GM12864 (cell line): ENCODE results near the gene DEPDC5.

ENCODE experiments used
- DNase-seq: peaks from one replicate; pipeline ENCODE4 v3.0.0-alpha.2; 2011; ENCODE audit warnings: low read depth
- H3K4me3 ChIP-seq: 2 replicates; pipeline ENCODE4 v1.5.1; 2011; ENCODE audit warnings: mild to moderate bottlenecking, low read depth, low read length, control low read depth
- TF ChIP-seq, protein P1 (sequence below): IDR thresholded peaks from 2 replicates; pipeline ENCODE4 v1.5.1; 2011; ENCODE audit warnings: low read depth, mild to moderate bottlenecking, moderate library complexity, low read length, control low read depth, inconsistent platforms; ENCODE audit errors: missing control alignments

DEPDC5 gene

DNA sequence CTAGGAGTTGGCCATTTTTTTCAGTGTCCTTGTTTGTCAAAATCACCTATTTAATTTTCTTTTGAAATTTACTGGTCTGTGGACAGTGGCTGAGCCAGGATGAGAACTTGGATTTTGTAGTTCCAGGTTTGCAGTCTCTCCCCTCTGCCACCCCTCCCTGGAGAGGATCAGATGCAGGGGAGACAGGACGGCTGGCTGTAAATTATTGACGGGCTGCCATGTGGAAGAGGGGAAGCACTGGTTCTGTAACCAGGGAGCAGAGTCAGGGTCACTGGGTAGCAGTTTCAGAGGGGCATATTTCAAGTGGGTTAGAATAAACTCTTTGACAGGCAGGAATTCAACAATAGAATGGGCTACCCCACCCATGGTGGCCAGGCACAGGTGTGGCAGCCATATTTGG is 169.9 kb downstream of the DEPDC5 start:
- TF ChIP-seq, protein P1, sequence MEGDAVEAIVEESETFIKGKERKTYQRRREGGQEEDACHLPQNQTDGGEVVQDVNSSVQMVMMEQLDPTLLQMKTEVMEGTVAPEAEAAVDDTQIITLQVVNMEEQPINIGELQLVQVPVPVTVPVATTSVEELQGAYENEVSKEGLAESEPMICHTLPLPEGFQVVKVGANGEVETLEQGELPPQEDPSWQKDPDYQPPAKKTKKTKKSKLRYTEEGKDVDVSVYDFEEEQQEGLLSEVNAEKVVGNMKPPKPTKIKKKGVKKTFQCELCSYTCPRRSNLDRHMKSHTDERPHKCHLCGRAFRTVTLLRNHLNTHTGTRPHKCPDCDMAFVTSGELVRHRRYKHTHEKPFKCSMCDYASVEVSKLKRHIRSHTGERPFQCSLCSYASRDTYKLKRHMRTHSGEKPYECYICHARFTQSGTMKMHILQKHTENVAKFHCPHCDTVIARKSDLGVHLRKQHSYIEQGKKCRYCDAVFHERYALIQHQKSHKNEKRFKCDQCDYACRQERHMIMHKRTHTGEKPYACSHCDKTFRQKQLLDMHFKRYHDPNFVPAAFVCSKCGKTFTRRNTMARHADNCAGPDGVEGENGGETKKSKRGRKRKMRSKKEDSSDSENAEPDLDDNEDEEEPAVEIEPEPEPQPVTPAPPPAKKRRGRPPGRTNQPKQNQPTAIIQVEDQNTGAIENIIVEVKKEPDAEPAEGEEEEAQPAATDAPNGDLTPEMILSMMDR, result no peak
- no peak overlapping the region for H3K4me3 ChIP-seq
- no peak for DNase-seq

DNA sequence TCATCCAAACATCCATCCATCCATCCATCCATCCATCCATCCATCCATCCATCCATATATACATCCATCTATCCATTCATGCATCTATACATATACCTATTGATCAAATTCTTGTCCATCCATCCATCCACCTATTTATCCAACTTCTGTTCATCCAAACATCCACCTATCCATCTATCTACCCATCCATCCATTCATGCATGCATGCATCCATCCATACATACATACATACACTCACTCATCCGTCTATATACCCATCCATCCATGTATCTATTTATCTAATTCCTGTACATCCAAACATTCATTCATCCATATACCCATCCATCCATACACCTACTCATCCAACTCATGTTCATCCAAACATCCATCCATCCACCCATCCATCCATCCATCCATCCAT is 171.2 kb downstream of the DEPDC5 start:
- no peak overlapping the region for H3K4me3 ChIP-seq
- TF ChIP-seq, protein P1, result no peak
- no peak for DNase-seq

DNA sequence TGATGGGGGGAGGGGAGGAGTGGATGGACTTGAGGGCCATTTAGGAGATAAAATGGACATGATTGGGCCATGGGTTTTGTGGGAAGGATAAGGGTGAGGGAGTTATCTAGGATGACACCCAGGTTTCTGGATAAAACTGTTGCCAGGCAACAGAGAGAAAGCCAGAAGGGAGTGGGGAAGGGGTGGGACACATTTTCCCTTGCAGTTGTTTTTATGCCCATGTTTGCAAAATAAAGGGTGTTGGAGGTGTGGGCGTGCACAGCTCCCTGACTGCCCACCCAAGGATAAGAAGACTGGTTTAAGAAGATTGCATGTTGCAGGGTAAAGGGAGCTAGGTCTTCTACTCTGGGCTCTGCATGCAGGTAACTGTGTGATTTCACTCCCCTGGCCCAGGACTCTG is 172.2 kb downstream of the DEPDC5 start:
- TF ChIP-seq, protein P1, result no peak
- no peak overlapping the region for H3K4me3 ChIP-seq
- DNase-seq, result no peak

DNA sequence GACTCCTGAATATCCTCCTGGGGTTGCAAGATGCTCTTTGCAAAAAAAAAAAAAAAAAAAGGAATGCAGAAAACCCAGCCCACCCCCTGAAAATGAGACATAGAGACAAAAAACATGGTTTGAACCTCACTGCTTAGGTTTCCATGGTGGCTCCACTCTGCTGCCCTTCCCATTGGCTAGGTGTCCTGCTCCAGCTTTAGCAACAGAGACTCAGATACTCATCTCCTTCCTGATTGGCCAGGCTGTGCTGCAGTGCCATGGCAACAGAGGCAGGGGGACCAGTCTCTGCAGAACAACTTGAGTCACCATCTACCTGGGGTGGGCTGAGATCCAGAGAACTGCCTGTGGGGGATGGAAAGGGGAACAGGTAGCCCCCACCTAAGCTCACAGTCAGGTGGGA is 173.2 kb downstream of the DEPDC5 start:
- TF ChIP-seq, protein P1, result no peak
- no peak overlapping the region for H3K4me3 ChIP-seq
- no peak for DNase-seq

DNA sequence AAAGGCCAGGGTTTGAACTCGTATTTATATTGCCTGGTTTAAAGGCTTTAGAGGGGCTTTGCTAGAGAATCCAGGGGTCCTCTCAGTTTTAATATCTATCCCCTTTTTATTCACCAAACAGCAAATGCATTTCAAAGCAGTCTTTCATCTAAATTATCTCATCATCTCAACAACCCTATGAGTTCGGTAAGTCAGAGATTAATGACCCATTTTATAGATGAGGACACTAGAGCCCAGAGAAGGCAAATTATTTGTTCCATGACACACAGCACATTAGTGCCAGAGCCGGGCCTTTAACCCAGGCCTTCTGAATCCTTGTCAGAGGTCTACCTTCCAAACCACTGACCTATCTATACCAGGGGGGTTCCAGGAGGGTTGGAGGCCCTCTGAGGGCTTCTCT is 173.7 kb downstream of the DEPDC5 start:
- TF ChIP-seq, protein P1, result no peak
- H3K4me3 ChIP-seq, result no peak overlapping the region
- no peak for DNase-seq

DNA sequence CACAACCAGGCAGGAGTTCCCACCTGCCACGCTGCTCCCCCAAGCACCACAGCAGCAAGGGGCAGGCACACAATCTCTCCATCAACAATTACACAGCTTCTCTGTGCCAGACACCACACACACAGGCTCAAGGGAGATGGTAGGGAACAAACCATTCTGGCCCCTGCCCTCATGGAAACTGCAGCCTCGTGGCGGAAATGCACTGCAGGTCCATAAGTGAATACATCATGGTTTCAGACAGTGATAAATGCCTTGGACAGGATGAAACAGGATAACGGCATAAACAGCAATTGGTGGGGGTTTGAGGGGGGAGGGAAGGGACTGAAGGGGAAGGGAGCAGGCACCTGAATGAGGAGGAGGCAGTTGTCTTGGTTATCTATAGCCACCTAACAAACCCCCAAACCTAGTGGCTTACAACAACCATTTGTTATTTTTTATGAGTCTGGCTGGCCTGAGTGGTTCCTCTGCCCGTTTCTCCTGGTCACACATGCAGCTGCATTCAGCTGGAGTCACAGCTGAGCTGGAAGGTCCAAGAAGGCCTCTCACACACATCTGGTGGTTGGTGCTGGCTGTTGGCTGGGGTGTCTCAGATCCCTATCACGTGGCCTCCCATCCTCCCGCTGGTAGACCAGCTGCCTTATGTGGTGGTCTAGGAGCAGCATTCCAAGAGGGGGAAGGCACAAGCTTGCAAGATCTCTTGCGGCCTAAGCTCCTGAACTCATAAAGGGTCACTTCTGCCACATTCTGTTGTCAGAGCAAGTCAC is 175.5 kb downstream of the DEPDC5 start:
- H3K4me3 ChIP-seq, result no peak overlapping the region
- no peak for DNase-seq

More for the DNA sequence above, 175.5 kb downstream of the DEPDC5 start:
- TF ChIP-seq, protein P1, result no peak
